ENCODE results near the gene KSR1.
A peak's percentile ranks its signal among the peaks of the same experiment; 100 is the strongest.

Gene KSR1

DNA sequence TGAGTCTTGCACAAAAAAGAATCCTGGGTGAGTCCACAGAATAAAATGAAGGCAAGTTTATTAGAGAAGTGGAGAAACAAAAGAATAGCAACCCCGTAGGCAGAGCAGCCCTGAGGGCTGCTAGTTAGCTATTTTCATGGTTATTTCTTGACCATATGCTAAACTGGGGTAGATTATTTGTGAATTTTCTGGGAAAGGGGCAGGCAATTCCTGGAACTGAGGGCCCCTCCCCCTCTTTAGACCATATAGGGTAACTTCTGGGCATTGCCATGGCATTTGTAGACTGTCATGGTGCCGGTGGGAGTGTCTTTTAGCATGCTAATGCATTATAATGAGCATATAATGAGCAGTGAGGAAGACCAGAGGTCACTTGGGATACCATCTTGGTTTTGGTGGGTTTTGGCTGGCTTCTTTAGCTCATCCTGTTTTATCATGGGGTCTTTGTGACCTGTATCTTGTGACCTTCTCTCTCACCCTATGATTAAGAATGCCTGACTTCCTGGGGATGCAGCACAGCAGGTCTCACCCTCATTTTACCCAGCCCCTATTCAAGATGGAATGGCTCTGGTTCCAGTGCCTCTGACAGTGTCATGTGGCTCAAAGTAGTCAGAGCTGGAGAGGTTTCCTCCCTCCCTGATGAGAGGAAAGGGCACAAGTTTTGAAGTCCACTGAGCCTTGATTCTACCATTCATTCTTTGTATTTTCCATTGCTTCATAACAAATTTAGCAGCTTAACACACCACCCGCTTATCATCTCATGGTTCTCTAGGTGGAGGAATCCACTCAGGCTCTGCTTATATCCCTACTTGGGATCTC, 119.1 kb downstream of the KSR1 start:
- DNase-seq = no peak

DNA sequence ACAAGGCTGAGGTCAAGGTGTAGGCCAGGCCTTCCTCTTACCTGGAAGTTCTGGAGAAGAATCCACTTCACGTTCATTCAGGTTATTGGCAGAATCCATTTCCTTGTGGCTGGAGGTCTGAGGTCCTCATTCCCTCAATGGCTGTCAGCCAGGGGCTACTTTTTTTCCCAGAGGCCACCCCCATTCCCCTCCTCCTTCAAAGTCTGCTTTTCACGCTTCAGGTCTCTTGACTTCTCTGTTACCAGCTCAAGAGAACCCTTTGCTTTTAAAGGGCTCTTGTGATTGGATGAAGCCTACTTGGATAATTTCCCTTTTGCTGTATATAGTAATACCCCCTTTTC, 119.6 kb downstream of the KSR1 start:
- no peak for DNase-seq

DNA sequence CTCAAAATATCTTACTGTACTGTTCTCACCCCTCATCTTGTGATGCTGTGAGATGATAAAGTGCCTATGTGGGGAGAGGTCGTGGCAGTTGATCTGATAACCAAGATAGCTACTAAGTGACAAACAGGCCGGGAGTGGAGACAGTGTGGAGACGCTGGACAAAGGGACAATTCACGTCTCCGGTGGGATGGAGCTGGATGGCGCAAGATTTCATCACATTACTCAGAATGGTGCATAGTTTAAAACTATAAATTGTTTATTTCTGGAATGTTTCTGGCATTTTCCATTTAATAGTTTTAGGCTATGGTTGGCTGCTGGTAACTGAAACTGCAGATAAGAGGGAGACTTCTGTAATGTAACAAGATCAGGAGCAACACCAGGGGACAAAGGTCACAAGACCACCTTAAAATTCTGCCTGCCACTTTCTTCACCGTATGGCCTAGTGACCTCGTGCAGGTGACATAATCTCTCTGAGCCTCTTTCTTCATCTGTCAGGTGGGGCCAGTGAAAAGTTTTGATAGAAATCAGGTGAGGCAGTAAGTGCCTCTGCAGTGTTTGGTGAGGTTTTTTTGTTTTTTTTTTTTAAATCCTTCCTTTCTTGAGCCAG, 120.3 kb downstream of the KSR1 start:
- no peak for DNase-seq

DNA sequence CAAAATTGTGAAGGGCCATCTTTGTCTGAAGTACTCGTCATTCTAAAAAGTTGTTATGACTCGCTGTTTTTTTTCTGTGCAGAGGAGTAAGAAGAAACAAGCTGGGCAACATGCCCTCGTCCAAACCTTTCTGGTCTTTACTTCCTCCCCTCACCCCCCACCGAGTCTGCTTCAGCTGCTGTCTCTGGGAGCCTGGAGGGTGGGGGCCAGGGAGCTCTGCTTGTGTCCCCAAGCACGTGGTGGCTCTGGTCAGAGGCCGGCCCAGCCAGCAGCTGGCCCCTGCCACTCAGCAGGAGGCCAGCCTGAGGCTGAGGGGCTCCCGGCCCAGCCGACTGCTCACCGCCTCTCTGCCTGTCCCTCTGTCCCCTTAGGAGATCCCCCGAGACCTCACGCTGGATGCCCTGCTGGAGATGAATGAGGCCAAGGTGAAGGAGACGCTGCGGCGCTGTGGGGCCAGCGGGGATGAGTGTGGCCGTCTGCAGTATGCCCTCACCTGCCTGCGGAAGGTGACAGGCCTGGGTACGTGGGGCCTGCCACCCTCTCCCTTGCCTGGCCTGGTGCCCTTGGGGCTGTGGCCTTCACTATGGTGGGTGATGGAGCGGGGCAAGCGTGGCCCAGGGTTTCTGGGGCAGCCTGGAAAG, 121.0 kb downstream of the KSR1 start:
- DNase-seq = peak; percentile 68

DNA sequence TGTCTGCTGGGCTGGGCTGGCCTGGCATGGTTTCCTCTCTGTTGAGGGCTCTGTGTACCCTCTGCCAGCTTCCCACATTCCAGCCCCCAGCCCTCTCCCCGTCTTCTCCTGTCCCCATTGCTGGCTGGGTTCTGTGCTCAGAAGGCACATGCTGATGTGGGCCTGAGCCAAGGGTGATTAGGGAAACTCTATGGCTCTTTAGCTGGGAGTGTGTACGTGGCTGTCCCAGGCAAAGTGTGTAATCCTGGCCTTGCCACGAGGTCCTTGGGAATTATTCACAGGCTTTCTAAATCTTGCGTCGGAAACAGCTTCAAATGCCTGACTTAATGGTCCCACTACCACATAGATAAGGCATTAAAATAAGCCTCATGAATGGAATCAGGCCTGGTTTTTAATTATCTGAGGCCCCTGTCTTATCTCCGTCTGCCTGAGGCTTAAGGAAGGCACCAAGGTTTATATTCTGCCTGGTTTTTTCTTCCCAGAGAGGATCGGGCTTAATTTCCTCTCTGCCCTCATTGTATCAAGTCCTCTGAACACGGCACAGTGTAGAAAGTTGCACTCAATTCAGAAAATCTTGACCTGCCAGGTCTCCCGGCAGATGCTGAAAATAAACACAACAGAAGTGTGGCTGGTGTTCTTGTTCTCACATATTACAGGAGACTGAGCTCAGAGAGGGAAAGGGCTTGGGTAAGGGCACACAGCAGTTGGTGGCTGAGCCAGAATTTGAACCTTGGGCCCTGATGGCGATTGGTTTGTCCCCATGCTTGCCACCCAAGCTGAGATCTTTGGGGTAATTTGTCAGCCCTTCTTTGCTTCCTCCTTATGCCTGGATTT, 121.9 kb downstream of the KSR1 start:
- no peak for DNase-seq

DNA sequence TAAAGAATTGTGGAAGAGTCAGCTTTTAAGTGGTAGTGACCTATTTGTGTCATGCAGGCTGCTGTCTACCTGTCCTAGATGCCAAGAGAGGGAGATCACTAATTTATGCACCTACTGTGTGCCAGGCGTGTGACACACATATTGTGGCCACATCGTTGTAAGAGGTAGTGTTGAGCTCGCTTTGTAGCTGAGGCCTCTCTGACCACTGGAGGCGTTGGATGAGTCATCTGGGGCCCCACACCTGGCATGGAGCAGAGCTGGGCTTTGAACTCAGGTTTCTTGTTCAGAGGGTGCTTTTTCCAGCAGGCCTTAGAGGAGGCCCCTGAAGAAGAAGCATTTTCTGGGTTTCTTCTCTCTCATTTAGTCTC, 122.5 kb downstream of the KSR1 start:
- peak; percentile 28 for DNase-seq

DNA sequence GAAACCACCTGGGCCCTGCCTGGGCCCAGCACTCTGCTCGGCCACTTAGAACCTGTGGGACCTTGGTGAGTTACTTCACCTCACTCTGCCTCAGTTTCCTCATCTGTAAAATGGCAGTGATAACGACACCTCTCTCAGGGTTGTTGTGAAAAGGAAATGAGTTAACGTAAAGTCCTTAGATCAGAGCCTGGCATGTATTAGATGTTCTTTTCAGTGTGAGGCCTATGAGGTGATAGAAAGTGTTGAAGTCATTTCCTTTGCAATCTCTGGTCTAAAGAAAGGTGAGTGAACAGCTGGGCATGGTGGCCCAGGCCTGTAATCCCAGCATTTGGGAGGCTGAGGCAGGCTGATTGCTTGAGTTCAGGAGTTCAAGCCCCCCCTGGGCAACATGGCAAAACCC, 123.1 kb downstream of the KSR1 start:
- no peak for DNase-seq

DNA sequence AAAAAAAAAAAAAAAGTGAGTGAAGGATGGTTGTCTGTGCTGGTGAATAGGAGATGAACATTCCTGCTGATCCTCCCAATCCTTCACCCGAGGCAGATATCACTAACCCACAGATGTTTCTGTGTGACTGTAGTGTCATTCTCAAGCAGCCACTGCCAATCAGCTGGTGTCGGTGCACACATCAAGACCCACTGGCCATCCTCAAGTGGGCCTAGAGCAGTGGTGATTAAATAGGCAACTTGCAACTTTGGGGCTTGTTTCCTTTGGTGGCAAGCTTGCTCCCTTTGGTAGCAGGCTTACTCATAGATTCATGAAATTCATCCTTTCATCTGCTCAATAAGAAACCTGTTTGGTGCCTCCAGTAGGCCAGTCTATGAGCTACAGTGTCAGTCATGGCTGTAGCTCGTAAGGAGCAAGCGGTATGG, 123.7 kb downstream of the KSR1 start:
- DNase-seq = no peak

DNA sequence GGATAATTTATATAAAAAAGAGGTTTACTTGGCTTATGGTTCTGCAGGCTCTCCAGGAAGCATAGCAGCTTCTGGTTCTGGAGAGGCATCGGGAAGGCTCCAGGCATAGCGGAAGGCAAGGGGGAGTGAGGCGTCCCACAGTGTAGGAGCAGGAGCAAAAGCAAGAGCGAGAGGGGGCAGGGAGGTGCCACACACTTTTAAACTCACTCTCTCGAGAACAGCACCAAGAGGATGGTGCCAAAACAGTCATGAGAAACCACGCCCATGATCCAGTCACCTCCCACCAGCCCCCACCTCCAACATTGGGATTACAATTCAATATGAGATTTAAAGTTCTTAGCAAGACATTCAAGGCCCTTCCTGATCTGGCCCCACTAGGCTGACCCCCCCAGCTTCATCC, 124.8 kb downstream of the KSR1 start:
- DNase-seq = no peak

DNA sequence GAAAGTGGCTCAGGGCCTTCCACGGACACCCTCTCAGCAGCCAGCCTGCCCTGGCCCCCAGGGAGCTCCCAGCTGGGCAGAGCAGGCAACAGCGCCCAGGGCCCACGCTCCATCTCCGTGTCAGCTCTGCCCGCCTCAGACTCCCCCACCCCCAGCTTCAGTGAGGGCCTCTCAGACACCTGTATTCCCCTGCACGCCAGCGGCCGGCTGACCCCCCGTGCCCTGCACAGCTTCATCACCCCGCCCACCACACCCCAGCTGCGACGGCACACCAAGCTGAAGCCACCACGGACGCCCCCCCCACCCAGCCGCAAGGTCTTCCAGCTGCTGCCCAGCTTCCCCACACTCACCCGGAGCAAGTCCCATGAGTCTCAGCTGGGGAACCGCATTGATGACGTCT, 126.4 kb downstream of the KSR1 start:
- no peak for DNase-seq

DNA sequence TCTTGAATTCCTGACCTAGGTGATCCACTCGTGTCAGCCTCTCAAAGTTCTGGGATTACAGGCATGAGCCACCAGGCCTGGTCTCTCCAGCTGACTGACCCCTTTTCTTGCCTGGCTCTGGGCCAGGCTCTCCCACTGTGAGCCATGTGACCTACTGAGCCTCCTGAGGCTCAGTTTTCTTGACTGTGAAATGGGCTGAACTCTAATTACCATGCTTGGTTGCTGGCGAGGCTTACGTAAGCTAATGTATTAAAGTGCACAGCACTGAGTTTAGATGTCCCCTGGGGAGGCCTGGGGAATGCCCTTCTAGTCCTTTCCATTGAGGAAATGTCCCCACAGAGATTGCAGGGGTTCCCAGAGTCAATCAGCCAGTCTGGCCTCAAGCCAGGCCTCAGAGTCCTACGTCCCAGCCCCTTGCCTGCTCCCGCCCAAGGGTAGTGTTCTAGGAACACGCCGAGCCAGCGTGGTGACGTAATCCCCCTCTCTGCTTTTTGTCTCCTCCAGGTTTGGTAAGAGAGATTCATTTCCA, 129.0 kb downstream of the KSR1 start:
- DNase-seq = no peak

DNA sequence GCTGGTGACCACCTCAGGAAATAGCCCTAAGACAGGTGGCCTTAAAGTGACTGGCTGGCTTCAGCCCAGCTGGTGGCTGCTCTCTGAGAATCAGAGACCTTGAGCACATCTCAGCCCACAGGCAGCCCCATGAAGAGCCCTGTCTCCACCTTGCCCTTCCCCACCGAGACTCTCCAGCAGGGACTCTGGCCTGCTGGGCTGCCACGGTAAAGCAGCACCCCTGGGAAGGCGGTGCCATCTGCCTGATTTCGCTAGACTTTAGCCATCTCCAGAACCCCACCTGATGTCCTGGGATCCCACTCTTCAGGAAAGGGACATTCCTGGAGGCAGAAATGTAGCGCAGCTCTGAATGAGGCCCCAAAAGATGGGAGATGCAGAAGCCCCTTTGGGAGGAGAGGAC, 129.5 kb downstream of the KSR1 start:
- DNase-seq = no peak

DNA sequence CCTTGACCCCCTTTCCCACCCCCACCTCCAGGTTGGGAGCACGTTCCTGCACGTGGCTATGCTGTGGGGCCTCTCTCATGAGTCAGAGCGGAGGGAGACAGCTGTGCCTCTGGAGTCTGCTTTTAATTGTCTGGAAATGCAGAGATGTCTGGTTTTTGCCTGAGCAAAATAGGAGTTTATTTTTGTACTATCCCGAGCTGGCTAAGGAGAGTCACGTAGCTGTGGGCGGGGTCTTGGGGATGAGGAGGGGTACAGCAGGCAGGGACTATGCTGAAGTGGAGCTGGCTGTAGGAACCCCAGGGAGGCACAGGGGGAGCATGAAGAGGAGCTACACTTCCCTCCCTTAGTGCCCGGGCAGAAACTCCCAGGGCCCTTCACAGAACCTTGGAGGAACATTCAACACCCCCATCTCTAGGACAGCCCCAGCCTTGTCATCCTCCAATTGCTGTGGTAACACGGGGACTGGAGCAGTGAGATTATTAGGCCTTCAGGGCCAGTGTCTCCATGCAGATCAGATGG, 130.0 kb downstream of the KSR1 start:
- DNase-seq = no peak

DNA sequence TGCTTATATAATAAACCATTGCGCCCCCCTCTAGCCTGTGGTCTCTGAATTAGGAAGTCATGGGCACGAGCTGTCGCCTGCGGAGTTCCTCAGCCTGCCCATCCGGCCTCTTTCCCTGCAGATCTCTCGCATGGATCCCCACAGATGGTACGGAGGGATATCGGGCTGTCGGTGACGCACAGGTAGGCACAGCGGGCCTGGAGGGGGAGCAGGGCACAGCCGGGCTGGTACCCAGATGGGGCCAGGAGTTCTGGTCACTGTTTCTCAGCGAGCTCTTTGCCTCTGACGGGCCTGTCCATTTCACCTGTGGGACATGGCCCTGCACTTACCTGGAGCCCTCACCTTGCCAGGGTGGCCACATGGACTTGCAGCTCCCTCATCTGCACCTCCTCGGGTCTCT, 132.1 kb downstream of the KSR1 start:
- no peak for DNase-seq

DNA sequence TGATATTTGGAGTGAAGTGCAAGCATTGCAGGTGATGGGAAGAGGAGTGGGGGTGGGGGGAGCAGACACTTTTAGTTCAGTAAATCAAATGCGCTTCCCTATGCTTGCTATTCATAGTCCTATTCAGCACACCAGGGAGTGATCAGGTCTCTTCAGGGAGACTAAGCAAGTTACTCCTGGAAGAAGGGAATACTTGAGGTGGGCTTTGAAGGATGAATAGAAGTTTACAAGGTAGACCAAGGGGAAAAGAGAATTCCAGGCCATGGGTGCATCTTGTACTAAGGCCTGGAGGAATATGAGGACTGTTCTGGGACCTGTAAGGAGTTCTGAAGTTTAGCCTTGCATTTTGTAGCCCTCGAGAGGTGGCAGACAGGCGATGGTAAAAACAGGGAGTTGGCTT, 134.6 kb downstream of the KSR1 start:
- DNase-seq = no peak

DNA sequence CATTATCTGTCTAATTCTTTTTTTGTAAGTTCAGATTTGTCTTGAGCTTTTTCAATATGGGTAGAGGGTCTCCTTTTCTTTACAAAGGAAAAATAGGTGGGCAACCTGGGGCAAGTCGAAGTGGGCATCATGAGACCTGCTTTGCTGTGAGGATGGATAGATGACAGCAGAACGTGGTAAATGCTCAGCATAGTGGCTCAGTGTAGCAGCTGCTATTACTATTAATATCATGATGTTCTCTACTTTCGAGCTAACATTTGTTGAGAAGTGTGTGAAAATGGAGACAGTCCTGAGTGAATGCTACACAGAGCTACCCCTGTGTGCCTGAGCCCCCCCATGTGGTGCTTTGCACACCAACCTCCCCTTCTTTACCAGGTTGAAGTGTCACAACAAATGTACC, 135.7 kb downstream of the KSR1 start:
- no peak for DNase-seq

DNA sequence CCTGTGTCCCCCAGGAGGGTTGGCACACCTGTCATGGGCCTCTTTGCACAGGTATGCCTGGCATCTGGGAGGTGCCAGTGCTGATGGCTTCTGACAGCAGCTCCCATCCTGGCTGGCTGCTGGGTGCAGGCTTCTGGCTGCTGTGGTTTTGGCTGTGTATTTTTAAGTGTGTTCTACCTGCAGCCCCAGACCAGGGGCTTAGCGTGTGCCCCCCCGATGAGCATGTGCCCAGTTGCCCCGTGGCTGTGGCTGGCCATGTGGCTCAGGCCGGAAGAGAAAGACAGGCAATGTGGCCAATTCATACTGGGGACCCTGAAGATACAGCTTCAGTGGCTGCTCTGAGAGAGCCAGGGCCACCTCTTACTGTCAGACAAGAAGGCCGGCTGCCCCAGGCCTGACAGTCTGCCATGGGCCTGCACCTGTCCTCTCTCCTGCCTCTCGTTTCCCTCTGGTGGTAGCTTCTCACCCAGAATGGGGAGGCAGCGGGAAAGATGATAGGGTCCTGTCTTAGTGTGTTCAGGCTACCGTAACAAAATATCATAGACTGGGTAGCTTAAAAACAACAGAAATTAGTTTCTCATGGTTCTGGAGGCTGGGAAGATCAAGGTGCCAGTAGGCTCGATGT, 137.1 kb downstream of the KSR1 start:
- no peak for DNase-seq

DNA sequence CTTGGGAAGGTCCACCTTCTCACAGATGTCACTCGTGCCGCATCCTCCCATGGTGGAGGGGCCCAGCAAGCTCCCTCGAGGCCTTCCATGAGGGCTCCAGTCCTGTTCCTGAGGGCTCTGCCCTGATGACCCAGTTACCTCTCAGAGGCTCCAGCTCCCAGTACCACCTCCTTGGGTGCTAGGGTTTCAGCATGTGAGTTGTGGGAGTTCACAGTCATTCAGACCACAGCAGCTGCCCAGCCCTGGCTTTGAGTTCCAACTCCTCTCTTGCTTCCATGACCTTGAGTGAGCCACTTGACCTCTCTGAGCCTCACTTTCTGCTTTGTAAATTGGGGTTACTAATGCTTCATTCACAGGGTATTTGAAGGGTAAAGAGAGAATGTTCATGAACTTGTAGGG, 137.6 kb downstream of the KSR1 start:
- no peak for DNase-seq

DNA sequence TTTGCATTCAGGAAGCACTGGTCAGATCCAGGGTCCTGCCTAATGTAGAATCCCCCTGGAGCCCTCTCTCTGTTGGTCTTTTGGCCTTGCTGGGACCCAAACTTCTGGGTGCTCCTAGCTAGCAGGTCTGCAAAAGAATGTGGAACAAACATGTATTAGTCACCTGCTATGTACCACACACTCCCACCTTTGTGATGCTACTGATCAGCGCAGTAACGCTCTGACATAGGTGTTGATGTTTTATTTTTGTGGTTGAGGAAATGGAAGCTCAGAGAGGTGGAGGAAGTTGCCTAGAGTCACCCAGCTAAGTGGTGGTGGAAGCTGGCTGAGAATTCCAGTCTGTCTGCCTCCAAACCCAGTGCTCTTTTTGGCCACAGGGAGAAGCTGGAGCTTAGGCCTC, 139.0 kb downstream of the KSR1 start:
- DNase-seq = no peak

DNA sequence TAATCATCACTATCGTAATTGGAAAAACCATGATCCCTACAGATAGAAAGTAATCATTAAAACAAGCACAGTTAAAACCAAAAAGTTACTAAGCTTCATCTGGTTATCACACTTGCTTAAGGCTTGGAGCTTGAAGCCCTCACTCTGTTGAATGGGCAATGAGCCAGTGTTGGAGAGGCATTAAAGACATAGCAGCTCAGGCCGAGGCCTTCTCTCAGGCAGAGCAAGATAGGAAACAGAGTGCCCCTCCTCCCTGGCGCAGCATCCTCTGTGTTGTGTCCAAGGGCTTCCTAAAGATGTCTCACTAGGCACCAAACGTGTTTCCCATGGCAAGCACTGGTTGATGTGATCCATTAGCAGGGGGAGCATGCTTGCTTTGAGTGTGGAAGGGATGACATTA, 139.8 kb downstream of the KSR1 start:
- DNase-seq = no peak

DNA sequence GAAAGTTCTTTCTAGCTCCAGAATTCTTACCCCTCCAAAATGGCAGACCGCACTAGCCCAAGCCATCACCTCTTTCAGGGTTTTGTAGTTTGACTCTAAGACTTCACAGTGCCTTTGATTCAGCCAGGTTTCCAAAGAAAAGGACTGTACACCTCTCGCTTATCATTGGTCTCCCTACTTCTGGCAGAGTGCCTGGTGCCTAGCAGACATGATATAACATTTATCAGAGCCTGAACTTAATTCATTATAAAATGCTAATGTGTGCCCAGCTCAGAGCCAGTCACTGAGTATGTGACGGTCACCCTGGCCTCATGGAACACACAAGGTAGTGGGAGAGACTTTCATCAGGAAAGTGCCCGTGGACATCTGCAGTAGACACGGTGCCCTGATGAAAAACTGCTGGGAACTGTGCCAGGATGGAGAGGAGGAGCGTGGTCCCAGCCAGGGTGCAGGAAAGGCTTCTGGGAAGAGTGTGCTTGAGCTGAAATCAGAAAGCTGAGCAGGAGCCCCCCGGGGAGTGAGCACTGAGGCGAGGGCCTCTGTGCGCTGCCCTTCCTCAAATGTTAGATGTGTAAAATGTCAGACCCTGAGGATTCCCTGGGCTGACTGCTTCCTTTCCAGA, 140.4 kb downstream of the KSR1 start:
- no peak for DNase-seq

DNA sequence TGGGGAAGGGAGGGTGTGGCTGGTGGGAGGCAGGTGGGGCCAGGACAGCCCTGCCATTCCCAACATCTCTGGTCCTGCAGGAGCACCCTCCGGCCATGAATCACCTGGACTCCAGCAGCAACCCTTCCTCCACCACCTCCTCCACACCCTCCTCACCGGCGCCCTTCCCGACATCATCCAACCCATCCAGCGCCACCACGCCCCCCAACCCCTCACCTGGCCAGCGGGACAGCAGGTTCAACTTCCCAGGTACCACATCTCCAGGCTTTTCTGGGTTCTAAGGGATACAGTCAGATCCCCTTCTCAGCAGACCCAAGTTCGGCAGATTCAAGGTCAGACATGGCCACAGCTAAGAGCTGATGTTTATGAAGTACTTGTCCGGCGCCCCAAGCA, 140.9 kb downstream of the KSR1 start:
- DNase-seq = no peak

Data from NCI-H226 (cell line).